Measurements from ENCODE around the gene CUL5.

Gene CUL5

GRCh38 chr11:108063410-108063809, 54.7 kb downstream of the CUL5 start:
- H3K4me3 ChIP-seq (replicated peaks; ENCODE audit: low read depth, low read length): no peak overlapping the region
- DNase-seq (ENCODE audit: extremely low read depth, low read depth): no peak

GRCh38 chr11:108069947-108070346, 61.2 kb downstream of the CUL5 start:
- no peak for DNase-seq (ENCODE audit: extremely low read depth, low read depth)
- no peak for TF ChIP-seq CTCF (IDR thresholded peaks at IDR 0.05; ENCODE audit: low read depth, low read length, missing control alignments)

More at GRCh38 chr11:108063410-108063809, 54.7 kb downstream of the CUL5 start:
- no peak for TF ChIP-seq CTCF (IDR thresholded peaks at IDR 0.05; ENCODE audit: low read depth, low read length, missing control alignments)

GRCh38 chr11:108084811-108085210, 76.1 kb downstream of the CUL5 start:
- no peak for TF ChIP-seq CTCF (IDR thresholded peaks at IDR 0.05; ENCODE audit: low read depth, low read length, missing control alignments)
- H3K4me3 ChIP-seq (replicated peaks; ENCODE audit: low read depth, low read length): no peak overlapping the region
- DNase-seq (ENCODE audit: extremely low read depth, low read depth): no peak

More at GRCh38 chr11:108069947-108070346, 61.2 kb downstream of the CUL5 start:
- H3K4me3 ChIP-seq (replicated peaks; ENCODE audit: low read depth, low read length): no peak overlapping the region

GRCh38 chr11:108085672-108086071, 77.0 kb downstream of the CUL5 start:
- no peak for DNase-seq (ENCODE audit: extremely low read depth, low read depth)
- no peak overlapping the region for H3K4me3 ChIP-seq (replicated peaks; ENCODE audit: low read depth, low read length)
- no peak for TF ChIP-seq CTCF (IDR thresholded peaks at IDR 0.05; ENCODE audit: low read depth, low read length, missing control alignments)

GRCh38 chr11:108092134-108092533, 83.4 kb downstream of the CUL5 start:
- DNase-seq (ENCODE audit: extremely low read depth, low read depth): no peak
- H3K4me3 ChIP-seq (replicated peaks; ENCODE audit: low read depth, low read length): no peak overlapping the region
- no peak for TF ChIP-seq CTCF (IDR thresholded peaks at IDR 0.05; ENCODE audit: low read depth, low read length, missing control alignments)

- no peak for DNase-seq (ENCODE audit: extremely low read depth, low read depth)
- H3K4me3 ChIP-seq (replicated peaks; ENCODE audit: low read depth, low read length): no peak overlapping the region
- TF ChIP-seq CTCF (IDR thresholded peaks at IDR 0.05; ENCODE audit: low read depth, low read length, missing control alignments): no peak
Measured at GRCh38 chr11:108093128-108093904, 84.6 kb downstream of the CUL5 start.

All from HFF-Myc (cell line).